ENCODE measurements around the gene ZNF18. TPM values are rescaled to one million over a fixed set of nuclear protein-coding genes. Genes with fewer than 3 reads are reported as not detected.
"Not testable (repeated sequence)": the region's sequence is repeated elsewhere in the genome, so short reads cannot be mapped to it uniquely, and the experiment has no call there.

The ZNF18 gene
- total RNA-seq, 1 donor from 2014 or later: 5.3 TPM

- ATAC-seq (peak; percentile 83), DNase-seq (ENCODE audit: low spot score) (no peak)
Observed at GRCh38 chr17:11986942-11987329, 10.3 kb downstream of the ZNF18 start.

- ATAC-seq (peak; percentile 98), DNase-seq (ENCODE audit: low spot score) (peak; percentile 68)
Observed at GRCh38 chr17:11986179-11986941, 10.9 kb downstream of the ZNF18 start.

- no peak for ATAC-seq
- no peak for DNase-seq (ENCODE audit: low spot score)
Observed at GRCh38 chr17:11981862-11982261, 15.4 kb downstream of the ZNF18 start.

- no peak for DNase-seq (ENCODE audit: low spot score)
- no peak for ATAC-seq
Observed at GRCh38 chr17:11980813-11981212, 16.5 kb downstream of the ZNF18 start.

GRCh38 chr17:11979795-11980194, 17.5 kb downstream of the ZNF18 start:
- DNase-seq (ENCODE audit: low spot score): no peak
- ATAC-seq: no peak

- DNase-seq (ENCODE audit: low spot score); ATAC-seq: not testable (repeated sequence)
Observed at GRCh38 chr17:11972741-11973140, 24.5 kb downstream of the ZNF18 start.

- ATAC-seq (no peak), DNase-seq (ENCODE audit: low spot score) (no peak)
Observed at GRCh38 chr17:11969565-11969964, 27.7 kb downstream of the ZNF18 start.

GRCh38 chr17:11954936-11955335, 42.3 kb downstream of the ZNF18 start:
- no peak for ATAC-seq
- no peak for DNase-seq (ENCODE audit: low spot score)

GRCh38 chr17:11953924-11954323, 43.4 kb downstream of the ZNF18 start:
- no peak for DNase-seq (ENCODE audit: low spot score)
- no peak for ATAC-seq

- no peak for DNase-seq (ENCODE audit: low spot score)
- ATAC-seq: no peak
Observed at GRCh38 chr17:11952610-11953009, 44.7 kb downstream of the ZNF18 start.

GRCh38 chr17:11950771-11951519, 46.3 kb downstream of the ZNF18 start:
- DNase-seq (ENCODE audit: low spot score) (no peak), ATAC-seq (no peak)

- DNase-seq (ENCODE audit: low spot score); ATAC-seq: not testable (repeated sequence)
Observed at GRCh38 chr17:11949571-11949970, 47.7 kb downstream of the ZNF18 start.

GRCh38 chr17:11948789-11949188, 48.5 kb downstream of the ZNF18 start:
- no peak for DNase-seq (ENCODE audit: low spot score)
- peak; percentile 32 for ATAC-seq

GRCh38 chr17:11944587-11944986, 52.7 kb downstream of the ZNF18 start:
- ATAC-seq (no peak), DNase-seq (ENCODE audit: low spot score) (no peak)

- ATAC-seq (peak; percentile 81), DNase-seq (ENCODE audit: low spot score) (no peak)
Observed at GRCh38 chr17:11943759-11944347, 53.4 kb downstream of the ZNF18 start.

GRCh38 chr17:11943086-11943485, 54.2 kb downstream of the ZNF18 start:
- DNase-seq (ENCODE audit: low spot score); ATAC-seq: not testable (repeated sequence)

GRCh38 chr17:11940904-11941303, 56.4 kb downstream of the ZNF18 start:
- ATAC-seq: no peak
- no peak for DNase-seq (ENCODE audit: low spot score)

GRCh38 chr17:11935734-11936406, 61.4 kb downstream of the ZNF18 start:
- ATAC-seq (no peak), DNase-seq (ENCODE audit: low spot score) (no peak)

- ATAC-seq: no peak
- no peak for DNase-seq (ENCODE audit: low spot score)
Observed at GRCh38 chr17:11932337-11932898, 64.9 kb downstream of the ZNF18 start.

- ATAC-seq (no peak), DNase-seq (ENCODE audit: low spot score) (no peak)
Observed at GRCh38 chr17:11928436-11928835, 68.8 kb downstream of the ZNF18 start.
